Activated T-cell treated with anti-CD3 and anti-CD28 coated beads for 48 hours (primary cell): Measurements from ENCODE around the gene STK38L.
A peak's percentile ranks its signal among the peaks of the same experiment; 100 is the strongest.

Experiments used
- DNase-seq: peaks from one replicate; pipeline ENCODE4 v3.0.0-alpha.2; 2020; ENCODE audit warnings: low read depth

The STK38L gene

GRCh38 chr12:27243804-27244688 is at the start of gene STK38L:
STK38L (plus strand) TSS chr12:27244286; CDS start chr12:27297721, 53,435 bp downstream.
- DNase-seq = peak; percentile 99

DNA sequence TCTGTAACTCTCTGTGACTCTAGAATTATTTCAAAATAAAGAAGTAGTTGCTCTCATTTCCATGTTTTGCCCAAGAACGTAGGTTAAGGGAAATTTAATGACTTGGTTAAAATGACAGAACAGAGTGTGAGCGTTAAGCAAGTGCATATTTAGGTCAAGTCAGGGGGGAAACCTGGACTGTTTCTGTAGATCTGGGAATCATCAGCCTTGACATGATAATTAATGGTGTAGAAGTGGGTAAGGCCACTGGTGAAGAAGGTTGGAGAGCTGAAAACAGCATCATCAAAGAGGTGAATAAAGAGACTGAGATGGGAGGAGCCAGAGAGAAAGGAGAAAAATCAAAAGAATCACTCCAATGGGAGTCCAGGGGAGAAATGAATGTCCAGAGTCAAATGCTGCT is 49.4 kb upstream of the STK38L start:
- no peak for DNase-seq

DNA sequence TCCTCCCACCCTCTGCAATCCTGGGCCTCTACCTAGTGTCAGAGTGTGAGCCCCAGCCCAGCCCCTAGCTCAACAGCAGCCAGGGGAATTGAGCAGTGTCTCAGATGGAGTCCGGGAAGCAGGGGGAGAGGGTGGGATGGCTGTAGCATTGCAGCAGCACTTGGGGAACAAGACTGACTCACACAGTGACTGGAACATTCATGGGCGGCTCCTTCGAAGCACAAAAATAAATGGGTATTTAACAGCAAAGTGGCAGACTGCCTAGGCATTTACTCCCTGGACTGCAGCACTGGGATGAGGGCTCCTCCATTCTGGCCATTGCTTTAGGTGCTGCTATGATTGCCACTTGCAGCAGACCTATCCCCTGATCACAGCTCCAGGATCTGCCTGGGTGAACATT is 46.0 kb upstream of the STK38L start:
- no peak for DNase-seq

DNA sequence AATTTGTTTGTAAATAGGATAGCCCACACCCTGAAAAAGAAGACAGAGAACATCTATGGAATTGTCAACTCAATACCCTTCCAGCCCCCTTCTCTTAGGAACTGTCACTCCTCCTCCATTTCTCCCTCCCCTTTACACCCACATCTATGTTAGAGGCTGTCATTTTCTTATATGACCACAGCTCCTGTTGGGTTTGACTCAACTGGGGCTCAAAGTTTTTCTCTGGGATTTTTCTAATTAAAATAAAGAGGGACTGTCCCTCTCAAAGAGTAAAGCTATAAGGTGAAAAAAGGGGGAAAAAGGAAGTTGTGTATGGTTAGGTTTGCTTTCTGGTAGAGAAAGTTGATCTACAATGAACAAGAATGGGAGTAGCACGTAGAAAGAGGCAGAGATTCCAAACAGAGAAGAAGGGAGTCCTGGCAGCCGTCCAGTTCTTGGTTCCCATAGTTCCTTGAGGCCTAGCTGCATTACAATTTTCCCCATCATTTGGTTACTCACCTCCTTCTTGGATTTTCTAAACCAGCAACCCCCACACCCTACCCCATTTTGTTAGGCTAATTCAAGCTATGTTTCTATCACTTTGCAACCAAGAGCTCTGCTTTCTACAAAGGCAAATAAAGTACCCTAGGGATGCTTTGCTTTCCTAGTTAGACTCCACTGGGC is 44.3 kb upstream of the STK38L start:
- DNase-seq = no peak

GRCh38 chr12:27201169-27201568 is 42.9 kb upstream of the STK38L start:
- DNase-seq = no peak

GRCh38 chr12:27206801-27207502 is 37.1 kb upstream of the STK38L start:
- no peak for DNase-seq

DNA sequence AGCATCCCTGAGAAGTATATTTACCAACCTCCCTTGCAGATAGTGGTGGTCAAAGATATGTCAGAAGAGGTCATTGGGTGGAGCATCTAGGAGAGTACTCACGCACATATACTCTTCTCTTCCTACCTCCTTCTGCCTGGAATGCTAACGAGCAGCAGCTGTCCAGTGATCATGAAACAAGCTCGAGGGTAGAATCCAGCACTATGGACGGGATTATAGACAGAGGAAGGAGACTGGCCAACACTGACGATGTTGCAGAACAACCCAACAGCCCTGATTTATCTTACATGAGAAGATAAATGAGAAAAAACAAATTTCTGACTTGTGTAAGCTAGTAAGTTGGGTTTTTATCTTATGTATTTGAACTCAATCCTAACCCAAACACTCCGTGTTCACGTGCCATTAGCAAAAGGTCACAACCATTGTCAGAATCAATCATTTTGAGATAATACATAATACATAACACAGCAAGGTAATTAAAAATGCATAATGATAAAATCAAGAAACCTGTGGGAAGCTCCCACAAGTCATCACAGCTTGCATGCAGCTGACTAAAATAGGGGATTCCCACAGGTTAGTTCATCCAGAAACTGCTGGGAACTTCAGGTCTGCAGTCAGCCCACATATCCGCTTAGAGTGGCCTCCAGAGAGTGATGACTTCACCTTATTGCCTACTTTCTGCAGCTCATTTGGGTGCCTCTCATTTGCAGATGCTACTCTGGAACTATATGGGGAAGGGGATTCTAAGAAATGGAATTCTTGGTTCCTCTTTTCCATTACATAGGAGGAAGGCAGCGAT is 36.3 kb upstream of the STK38L start:
- DNase-seq = peak; percentile 24

GRCh38 chr12:27208414-27208750 is 35.7 kb upstream of the STK38L start:
- no peak for DNase-seq

GRCh38 chr12:27209257-27209910 is 34.7 kb upstream of the STK38L start:
- no peak for DNase-seq

GRCh38 chr12:27210187-27210586 is 33.9 kb upstream of the STK38L start:
- DNase-seq = no peak

DNA sequence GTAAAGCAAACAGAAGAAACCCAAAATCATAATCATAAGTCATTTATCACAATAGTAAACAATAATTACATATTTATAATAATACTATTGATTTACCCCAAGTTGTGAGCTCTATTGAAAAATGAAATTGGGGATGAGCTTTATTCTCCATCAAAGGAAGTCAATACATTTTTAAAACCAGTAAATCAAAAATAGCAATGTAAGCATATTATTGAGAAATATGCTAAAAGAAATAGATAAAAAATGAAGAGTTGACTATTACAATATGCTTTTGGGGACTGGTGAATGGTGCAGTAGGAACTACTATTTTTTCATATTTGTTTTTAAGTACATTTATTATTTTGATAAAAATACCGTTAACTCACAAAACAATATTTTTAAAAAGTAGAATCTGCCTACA is 31.2 kb upstream of the STK38L start:
- no peak for DNase-seq

GRCh38 chr12:27213304-27213703 is 30.8 kb upstream of the STK38L start:
- no peak for DNase-seq

GRCh38 chr12:27213830-27214787 is 30.0 kb upstream of the STK38L start:
- no peak for DNase-seq

GRCh38 chr12:27217590-27217989 is 26.5 kb upstream of the STK38L start:
- no peak for DNase-seq

DNA sequence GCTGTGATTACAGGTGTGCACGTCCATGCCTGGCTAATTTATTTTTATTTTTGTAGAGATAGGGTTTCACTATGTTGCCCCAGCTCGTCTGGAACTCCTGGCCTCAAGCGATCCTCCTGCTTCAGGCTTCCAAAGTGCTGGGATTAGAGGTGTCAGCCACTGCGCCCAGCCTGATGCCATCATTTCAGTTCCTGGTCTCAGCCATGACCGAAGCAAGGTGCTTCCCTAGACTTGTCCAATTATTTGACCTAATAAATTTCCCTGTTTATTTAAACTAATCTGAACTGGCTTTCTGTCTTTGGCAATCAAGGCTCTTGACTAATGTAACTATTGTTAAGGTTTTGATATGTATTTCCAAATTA is 24.4 kb upstream of the STK38L start:
- DNase-seq = no peak

DNA sequence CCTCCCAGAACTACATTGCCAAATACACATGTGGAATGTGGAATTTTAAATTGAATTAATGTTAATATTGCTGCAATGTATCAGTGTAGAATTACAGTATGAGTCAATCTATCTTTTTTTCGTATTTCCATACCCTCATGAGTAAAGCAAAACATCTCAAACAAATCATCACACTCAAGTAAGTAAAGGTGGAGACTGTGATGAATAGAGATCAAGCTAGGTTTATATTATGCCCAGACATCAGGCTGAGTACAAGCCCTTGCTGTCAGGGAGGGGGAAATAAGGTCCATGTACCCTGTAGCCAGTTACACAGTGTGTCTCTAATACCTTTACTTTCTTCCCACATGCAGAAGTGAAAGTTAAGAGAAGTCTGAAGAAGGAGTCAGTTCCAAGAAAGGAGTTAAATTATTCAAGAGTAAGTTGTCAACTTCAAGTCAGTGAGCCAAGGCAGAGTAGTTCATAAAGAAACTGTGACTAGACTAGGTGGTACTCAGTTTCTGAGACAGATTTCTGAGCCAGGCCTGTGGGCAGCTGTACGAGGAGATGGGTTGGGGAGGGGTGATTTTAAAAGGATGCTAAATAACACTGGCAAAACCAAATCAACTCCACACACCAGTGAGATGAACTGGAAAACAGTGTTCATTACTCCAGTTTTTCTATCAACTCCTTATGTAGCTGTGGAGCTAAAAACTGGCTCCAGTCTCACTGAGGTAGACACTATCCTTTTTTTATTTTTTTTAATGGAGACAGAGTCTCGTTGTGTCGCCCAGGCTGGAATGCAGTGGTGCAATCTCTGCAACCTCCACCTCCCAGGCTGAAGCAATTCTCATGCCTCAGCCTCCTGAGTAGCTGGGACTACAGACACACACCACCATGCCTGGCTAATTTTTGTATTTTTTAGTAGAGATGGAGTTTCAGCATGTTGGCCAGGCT is 23.8 kb upstream of the STK38L start:
- DNase-seq = no peak

DNA sequence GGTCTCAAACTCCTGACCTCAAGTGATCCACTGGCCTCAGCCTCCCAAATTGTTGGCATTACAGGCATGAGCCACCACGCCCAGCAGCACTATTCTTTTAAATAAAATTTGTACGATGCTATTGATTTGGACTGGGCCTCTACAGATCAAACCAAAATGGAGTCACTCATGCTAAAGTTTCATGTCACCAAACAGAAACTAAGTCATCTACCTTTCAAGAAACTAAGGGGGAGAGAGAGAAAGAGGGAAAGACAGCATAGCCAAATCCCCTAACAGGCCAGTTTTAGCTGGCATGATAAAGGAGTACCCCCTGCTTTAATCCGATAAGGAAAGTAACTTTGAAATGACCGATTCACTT is 23.1 kb upstream of the STK38L start:
- DNase-seq = no peak

GRCh38 chr12:27221625-27222387 is 22.3 kb upstream of the STK38L start:
- no peak for DNase-seq
